WTC11 (cell line): ENCODE measurements around the gene DAND5. TPM values are rescaled to one million over a fixed set of nuclear protein-coding genes. Genes with fewer than 3 reads are reported as not detected.

Experiments
- ATAC-seq: fragments of 200-7000 bp; cut with Tn5 transposase; 2 replicates; pipeline ENCODE4 v1.10.0; 2021; ENCODE audit warnings: mild to moderate bottlenecking, moderate library complexity
- CTCF ChIA-PET: fragments of 300-600 bp; sonication (Branson Sonifier 250); formaldehyde crosslinking; loops from one replicate; lab custom pipeline; 2021; ENCODE audit warnings: antibody characterized with exemption; lab: Charles Lee
- POLR2A ChIA-PET: fragments of 350-600 bp; sonication (Branson Sonifier 250); formaldehyde crosslinking; loops from one replicate; lab custom pipeline; 2021; ENCODE audit warnings: antibody characterized with exemption; lab: Charles Lee
- DNase-seq: peaks from one replicate; pipeline ENCODE4 v3.0.0; 2021; ENCODE audit warnings: low spot score
- H3K27ac Mint-ChIP-seq: 2 replicates; pipeline ENCODE4 v1.8.0; 2021; ENCODE audit warnings: mixed read lengths
- H3K27me3 Mint-ChIP-seq: 2 replicates; pipeline ENCODE4 v1.8.0; 2021; ENCODE audit warnings: low read depth, mild to moderate bottlenecking, moderate library complexity, mixed read lengths
- H3K36me3 Mint-ChIP-seq: 2 replicates; pipeline ENCODE4 v1.8.0; 2021; ENCODE audit warnings: mixed read lengths
- H3K4me1 Mint-ChIP-seq: 2 replicates; pipeline ENCODE4 v1.8.0; 2022; ENCODE audit warnings: mixed read lengths
- H3K4me3 Mint-ChIP-seq: 2 replicates; pipeline ENCODE4 v1.8.0; 2021; ENCODE audit warnings: mild to moderate bottlenecking, moderate library complexity, mixed read lengths
- H3K9me3 Mint-ChIP-seq: 2 replicates; pipeline ENCODE4 v1.8.0; 2021; ENCODE audit warnings: mixed read lengths
- ATF2 ChIP-seq: sonication (generic); formaldehyde crosslinking; IDR thresholded peaks from 2 replicates; pipeline ENCODE4 v1.8.1; 2022; ENCODE audit warnings: low read depth, missing genetic modification reagents, borderline replicate concordance
- CREB1 ChIP-seq: sonication (generic); formaldehyde crosslinking; IDR thresholded peaks from 2 replicates; pipeline ENCODE4 v1.8.0; 2023; ENCODE audit warnings: mild to moderate bottlenecking, missing genetic modification reagents
- E2F5 ChIP-seq: sonication (generic); formaldehyde crosslinking; IDR thresholded peaks from 2 replicates; pipeline ENCODE4 v1.8.1; 2022; ENCODE audit warnings: mild to moderate bottlenecking, moderate library complexity, missing genetic modification reagents
- ERG ChIP-seq: fragments of 250-450 bp; sonication (Bioruptor Pico); IDR thresholded peaks from 2 replicates; pipeline ENCODE4 v1.8.0; 2021; ENCODE audit warnings: mild to moderate bottlenecking
- ESRRA ChIP-seq: sonication (generic); formaldehyde crosslinking; IDR thresholded peaks from 2 replicates; pipeline ENCODE4 v1.8.1; 2022; ENCODE audit warnings: mild to moderate bottlenecking, missing genetic modification reagents, borderline replicate concordance
- ETV6 ChIP-seq: sonication (generic); formaldehyde crosslinking; IDR thresholded peaks from 2 replicates; pipeline ENCODE4 v1.8.1; 2022; ENCODE audit warnings: mild to moderate bottlenecking, missing genetic modification reagents
- IRF1 ChIP-seq: sonication (generic); formaldehyde crosslinking; IDR thresholded peaks from 2 replicates; pipeline ENCODE4 v1.8.0; 2023; ENCODE audit warnings: missing genetic modification reagents
- IRF2 ChIP-seq: sonication (generic); formaldehyde crosslinking; IDR thresholded peaks from 2 replicates; pipeline ENCODE4 v1.8.0; 2022; ENCODE audit warnings: low read depth, missing genetic modification reagents, borderline replicate concordance
- MAX ChIP-seq: sonication (generic); formaldehyde crosslinking; IDR thresholded peaks from 2 replicates; pipeline ENCODE4 v1.8.0; 2022; ENCODE audit warnings: mild to moderate bottlenecking, missing genetic modification reagents
- MYBL2 ChIP-seq: sonication (generic); formaldehyde crosslinking; IDR thresholded peaks from 2 replicates; pipeline ENCODE4 v1.8.1; 2023; ENCODE audit warnings: mild to moderate bottlenecking, moderate library complexity, missing genetic modification reagents
- NFE2L1 ChIP-seq: sonication (generic); formaldehyde crosslinking; IDR thresholded peaks from 2 replicates; pipeline ENCODE4 v1.8.1; 2023; ENCODE audit warnings: missing genetic modification reagents
- NR1H2 ChIP-seq: sonication (generic); formaldehyde crosslinking; IDR thresholded peaks from 2 replicates; pipeline ENCODE4 v1.9.0; 2021; ENCODE audit warnings: mild to moderate bottlenecking, moderate library complexity, missing genetic modification reagents
- NR3C1 ChIP-seq: sonication (generic); formaldehyde crosslinking; conservative IDR thresholded peaks from 2 replicates; pipeline ENCODE4 v1.8.1; 2023; ENCODE audit warnings: low read depth, mild to moderate bottlenecking, missing genetic modification reagents
- PRDM15 ChIP-seq: sonication (generic); formaldehyde crosslinking; IDR thresholded peaks from 2 replicates; pipeline ENCODE4 v1.8.0; 2022; ENCODE audit warnings: missing genetic modification reagents
- PREB ChIP-seq: sonication (generic); formaldehyde crosslinking; IDR thresholded peaks from 2 replicates; pipeline ENCODE4 v1.8.1; 2022; ENCODE audit warnings: mild to moderate bottlenecking, missing genetic modification reagents, moderate library complexity, borderline replicate concordance
- SOX15 ChIP-seq: fragments of 250-450 bp; sonication (Bioruptor Pico); IDR thresholded peaks from 2 replicates; pipeline ENCODE4 v1.9.0; 2021; ENCODE audit warnings: mild to moderate bottlenecking
- SP1 ChIP-seq: sonication (generic); formaldehyde crosslinking; conservative IDR thresholded peaks from 2 replicates; pipeline ENCODE4 v1.8.1; 2022; ENCODE audit warnings: missing genetic modification reagents
- TEAD4 ChIP-seq: sonication (generic); formaldehyde crosslinking; IDR thresholded peaks from 2 replicates; pipeline ENCODE4 v1.8.0; 2022; ENCODE audit warnings: mild to moderate bottlenecking, missing genetic modification reagents
- ZNF512 ChIP-seq: sonication (generic); formaldehyde crosslinking; IDR thresholded peaks from 2 replicates; pipeline ENCODE4 v1.8.1; 2022; ENCODE audit warnings: missing genetic modification reagents, borderline replicate concordance
- total RNA-seq: library from RNA; stranded (reverse); gene quantifications from 3 replicates; pipeline ENCODE4 v1.2.3, GENCODE V29; 2021

The DAND5 gene
- total RNA-seq, 1 experiment from 2014 or later, result 0.22 TPM

- H3K9me3 Mint-ChIP-seq, result no peaks in the 10 kb centered on the region
- H3K4me3 Mint-ChIP-seq, result no peak overlapping the region
- POLR2A ChIA-PET, result no interaction called here
- ATAC-seq (no peak), DNase-seq (no peak)
- peaks cover 3% of the 10 kb centered on the region; the same call in 1 of the 2 replicates for H3K36me3 Mint-ChIP-seq
- no peak overlapping the region for H3K27ac Mint-ChIP-seq
- peaks cover 6% of the 10 kb centered on the region for H3K4me1 Mint-ChIP-seq
- CTCF ChIA-PET, result interaction anchor here (1.4 kb wide), 1 partner anchor 36 kb away, joined by 4 read pairs; no protein-coding TSS in a partner anchor
- TF ChIP-seq E2F5, result no peak
- no peak for TF ChIP-seq SP1 (CRISPR knock-in tag)
- TF ChIP-seq ESRRA (CRISPR knock-in tag), result no peak
- no peak for TF ChIP-seq PREB (CRISPR knock-in tag)
- TF ChIP-seq ERG, result no peak
- TF ChIP-seq NR3C1, result no peak
- TF ChIP-seq ATF2, result no peak
- no peak for TF ChIP-seq TEAD4 (CRISPR knock-in tag)
- TF ChIP-seq IRF2 (CRISPR knock-in tag), result no peak
- TF ChIP-seq MAX (CRISPR knock-in tag), result no peak
- no peak for TF ChIP-seq MYBL2 (CRISPR knock-in tag)
- no peak for TF ChIP-seq ZNF512 (CRISPR knock-in tag)
- TF ChIP-seq IRF1 (CRISPR knock-in tag), result no peak
- TF ChIP-seq SOX15 (CRISPR knock-in tag), result no peak
- no peak for TF ChIP-seq NR1H2 (CRISPR knock-in tag)
- no peak for TF ChIP-seq PRDM15 (CRISPR knock-in tag)
- TF ChIP-seq CREB1 (CRISPR knock-in tag), result no peak
- TF ChIP-seq NFE2L1 (CRISPR knock-in tag), result no peak
- TF ChIP-seq ETV6 (CRISPR knock-in tag), result no peak
- H3K27me3 Mint-ChIP-seq, result peaks cover 85% of the 10 kb centered on the region
Observed at GRCh38 chr19:12997967-12998940, 28.9 kb downstream of the DAND5 start.
